GM18511 (cell line): ENCODE measurements around the gene C10orf62.

ENCODE experiments used
- ATAC-seq: cut with Tn5 transposase; IDR thresholded peaks from one replicate; pipeline ENCODE4 v1.9.1; 2021; ENCODE audit warnings: mild to moderate bottlenecking, moderate library complexity; ENCODE audit not compliant: unreplicated experiment

Gene C10orf62

GRCh38 chr10:97584798-97585438 is 4.6 kb upstream of the C10orf62 start:
- ATAC-seq = no peak

- no peak for ATAC-seq
Observed at GRCh38 chr10:97585439-97585811, 4.1 kb upstream of the C10orf62 start.

GRCh38 chr10:97587183-97587582 is 2.3 kb upstream of the C10orf62 start:
- ATAC-seq = no peak

- ATAC-seq = no peak
Observed at GRCh38 chr10:97590082-97590747, 694 bp downstream of the C10orf62 start.

- ATAC-seq = no peak
Observed at GRCh38 chr10:97590748-97591495, 1.4 kb downstream of the C10orf62 start.

- ATAC-seq = no peak
Observed at GRCh38 chr10:97593421-97593820, 3.9 kb downstream of the C10orf62 start.

- ATAC-seq = no peak
Observed at GRCh38 chr10:97596101-97597082, 6.9 kb downstream of the C10orf62 start.

GRCh38 chr10:97597778-97598177 is 8.3 kb downstream of the C10orf62 start:
- no peak for ATAC-seq

GRCh38 chr10:97598407-97599271 is 9.1 kb downstream of the C10orf62 start:
- ATAC-seq = no peak

GRCh38 chr10:97599272-97599619 is 9.7 kb downstream of the C10orf62 start:
- no peak for ATAC-seq

GRCh38 chr10:97600616-97601015 is 11.1 kb downstream of the C10orf62 start:
- ATAC-seq = no peak

- no peak for ATAC-seq
Observed at GRCh38 chr10:97601268-97602215, 12.0 kb downstream of the C10orf62 start.

- no peak for ATAC-seq
Observed at GRCh38 chr10:97607095-97607636, 17.6 kb downstream of the C10orf62 start.

GRCh38 chr10:97608991-97609561 is 19.6 kb downstream of the C10orf62 start:
- ATAC-seq = no peak

- ATAC-seq = no peak
Observed at GRCh38 chr10:97611473-97611872, 22.0 kb downstream of the C10orf62 start.

GRCh38 chr10:97612386-97612785 is 22.9 kb downstream of the C10orf62 start:
- peak; percentile 57 for ATAC-seq

GRCh38 chr10:97618285-97618684 is 28.8 kb downstream of the C10orf62 start:
- no peak for ATAC-seq

- ATAC-seq = no peak
Observed at GRCh38 chr10:97618733-97619132, 29.2 kb downstream of the C10orf62 start.
